CD4-positive, alpha-beta T cell (primary cell): ENCODE data around the gene PSME4. TPM values are rescaled to one million over a fixed set of nuclear protein-coding genes. Genes with fewer than 3 reads are reported as not detected.

Experiments used
- ATAC-seq: fragments of 200-7000 bp; cut with Tn5 transposase; one replicate; pipeline ENCODE4 v1.10.0; 2022; ENCODE audit warnings: mild to moderate bottlenecking; ENCODE audit not compliant: poor library complexity
- CTCF ChIA-PET: fragments of 350-600 bp; sonication (Branson Sonifier 250); formaldehyde crosslinking; loops from one replicate; lab custom pipeline; 2021; ENCODE audit warnings: antibody characterized with exemption, inconsistent platforms; lab: Charles Lee
- POLR2A ChIA-PET: fragments of 350-600 bp; sonication (Branson Sonifier 250); formaldehyde crosslinking; loops from one replicate; lab custom pipeline; 2021; ENCODE audit warnings: antibody characterized with exemption, inconsistent platforms; lab: Charles Lee
- DNase-seq, 14 experiments: peaks; one replicate each; pipeline ENCODE4 v3.0.0-alpha.2; 2013 to 2020; ENCODE audit warnings: mixed read lengths in 2 of 14
- H3K27ac ChIP-seq, 2 donors: one replicate each; pipeline versions ENCODE4 v1.5.1 to v1.7.0; 2013; ENCODE audit warnings: low read length in 2 of 2, low read depth in 1 of 2, mild to moderate bottlenecking in 1 of 2
- H3K27me3 ChIP-seq, 2 experiments: 1 replicate in 1 of 2; 2 replicates in 1 of 2; pipeline versions ENCODE4 v1.6.1 to v1.7.0; 2013; ENCODE audit warnings: low read length in 2 of 2, control low read depth in 1 of 2, mild to moderate bottlenecking in 1 of 2, moderate library complexity in 1 of 2; ENCODE audit not compliant: insufficient read depth in 2 of 2, control insufficient read depth in 1 of 2
- H3K36me3 ChIP-seq: one replicate; pipeline ENCODE4 v1.6.1; 2013; ENCODE audit warnings: low read length, control low read depth; ENCODE audit not compliant: insufficient read depth
- H3K4me1 ChIP-seq: one replicate; pipeline ENCODE4 v1.6.1; 2013; ENCODE audit warnings: low read length, control low read depth; ENCODE audit not compliant: insufficient read depth
- H3K4me3 ChIP-seq: one replicate; pipeline ENCODE4 v1.5.1; 2013; ENCODE audit warnings: mild to moderate bottlenecking, low read length, moderate library complexity
- H3K9me3 ChIP-seq, 2 experiments: 1 replicate in 1 of 2; 2 replicates in 1 of 2; pipeline versions ENCODE4 v1.6.1 to v1.7.0; 2013; ENCODE audit warnings: low read length in 2 of 2, mild to moderate bottlenecking in 2 of 2, control low read depth in 1 of 2, moderate library complexity in 1 of 2; ENCODE audit not compliant: control insufficient read depth in 1 of 2, insufficient read depth in 1 of 2
- H3K27ac Mint-ChIP-seq: one replicate; pipeline ENCODE4 v1.8.0; 2020; ENCODE audit warnings: mixed read lengths
- H3K27me3 Mint-ChIP-seq: one replicate; pipeline ENCODE4 v1.8.0; 2021; ENCODE audit warnings: mixed read lengths
- H3K36me3 Mint-ChIP-seq: one replicate; pipeline ENCODE4 v1.8.0; 2021; ENCODE audit warnings: low read depth, mixed read lengths
- H3K4me1 Mint-ChIP-seq: one replicate; pipeline ENCODE4 v1.8.0; 2021; ENCODE audit warnings: low read depth, mixed read lengths
- H3K4me3 Mint-ChIP-seq: one replicate; pipeline ENCODE4 v1.8.0; 2020; ENCODE audit warnings: mild to moderate bottlenecking, mixed read lengths
- H3K9me3 Mint-ChIP-seq: one replicate; pipeline ENCODE4 v1.8.0; 2020; ENCODE audit warnings: mixed read lengths
- intact Hi-C, 2 experiments: fragments of 100-400 bp; cut with DNase I in 1 of 2; cut with micrococcal nuclease in 1 of 2; formaldehyde crosslinking; loops; one replicate each; pipeline versions ENCODE4 v1.15.1 to v1.9.0; 2023 to 2025; cut with DNase I, micrococcal nuclease
- total RNA-seq, 174 experiments: library from RNA in 2 of 174; stranded (reverse) in 2 of 174; gene quantifications; one replicate each; pipeline ENCODE4 v1.2.3 and lab custom pipeline; 2021 to 2026
- TF ChIP-seq, protein P1 (sequence below): fragments of 200-600 bp; IDR thresholded peaks from one replicate; pipeline ENCODE4 v1.8.0; 2022; ENCODE audit warnings: antibody characterized with exemption, mild to moderate bottlenecking

The PSME4 gene
- total RNA-seq, 2 experiments from 2014 or later = 82.6 to 87.0 TPM

DNA sequence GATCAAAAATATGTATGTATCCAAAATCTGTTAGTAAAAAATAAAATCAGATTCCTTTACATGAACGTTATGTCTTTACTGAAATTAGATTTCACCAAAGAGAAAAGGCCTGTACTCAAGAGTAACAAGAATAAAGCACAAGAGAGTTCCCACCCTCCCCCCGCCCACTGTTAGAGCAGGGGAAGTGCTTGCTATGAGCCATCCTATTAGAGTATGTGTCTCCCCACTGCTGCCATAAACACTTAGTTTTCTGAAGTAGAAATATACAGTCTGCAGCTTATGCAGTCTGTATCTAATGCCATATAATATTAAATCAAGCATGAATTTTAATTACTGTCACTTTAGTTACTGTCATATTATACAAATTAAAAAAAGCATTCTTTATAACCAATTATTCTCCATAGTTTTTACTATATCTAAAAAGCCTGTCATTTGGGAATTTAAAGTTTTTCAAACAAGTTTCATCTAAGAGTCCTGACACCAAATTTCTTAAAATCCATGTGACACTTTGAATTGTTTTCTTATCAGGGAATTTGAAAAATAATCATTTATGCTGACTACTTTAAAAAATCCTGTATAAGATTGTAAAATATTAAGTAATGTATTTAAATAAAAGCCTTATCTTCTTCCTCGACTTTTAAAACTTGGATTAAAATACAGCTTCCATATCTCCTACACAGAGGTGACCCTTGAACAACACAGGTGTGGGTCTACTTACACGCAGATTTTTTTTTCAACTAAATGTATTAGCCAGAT, 59.2 kb downstream of the PSME4 start:
- TF ChIP-seq, protein P1, sequence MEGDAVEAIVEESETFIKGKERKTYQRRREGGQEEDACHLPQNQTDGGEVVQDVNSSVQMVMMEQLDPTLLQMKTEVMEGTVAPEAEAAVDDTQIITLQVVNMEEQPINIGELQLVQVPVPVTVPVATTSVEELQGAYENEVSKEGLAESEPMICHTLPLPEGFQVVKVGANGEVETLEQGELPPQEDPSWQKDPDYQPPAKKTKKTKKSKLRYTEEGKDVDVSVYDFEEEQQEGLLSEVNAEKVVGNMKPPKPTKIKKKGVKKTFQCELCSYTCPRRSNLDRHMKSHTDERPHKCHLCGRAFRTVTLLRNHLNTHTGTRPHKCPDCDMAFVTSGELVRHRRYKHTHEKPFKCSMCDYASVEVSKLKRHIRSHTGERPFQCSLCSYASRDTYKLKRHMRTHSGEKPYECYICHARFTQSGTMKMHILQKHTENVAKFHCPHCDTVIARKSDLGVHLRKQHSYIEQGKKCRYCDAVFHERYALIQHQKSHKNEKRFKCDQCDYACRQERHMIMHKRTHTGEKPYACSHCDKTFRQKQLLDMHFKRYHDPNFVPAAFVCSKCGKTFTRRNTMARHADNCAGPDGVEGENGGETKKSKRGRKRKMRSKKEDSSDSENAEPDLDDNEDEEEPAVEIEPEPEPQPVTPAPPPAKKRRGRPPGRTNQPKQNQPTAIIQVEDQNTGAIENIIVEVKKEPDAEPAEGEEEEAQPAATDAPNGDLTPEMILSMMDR = no peak
- POLR2A ChIA-PET = interaction anchor here (0.8 kb wide), 1 partner anchor 8 kb away, joined by 3 read pairs; no protein-coding TSS in a partner anchor
- Mint-ChIP-seq H3K27me3 (no peaks in the 10 kb centered on the region), H3K4me1 (peaks cover 9% of the 10 kb centered on the region), H3K4me3 (no peak overlapping the region), H3K9me3 (no peaks in the 10 kb centered on the region), H3K27ac (no peak overlapping the region), H3K36me3 (peaks cover 71% of the 10 kb centered on the region)
- ATAC-seq = no peak
- intact Hi-C loops = loop anchor here (5.0 to 10.0 kb wide), 2 partner anchors 793 to 1516 kb away; no protein-coding TSS in a partner anchor
- peaks cover 54% of the 10 kb centered on the region for H3K36me3 ChIP-seq
- CTCF ChIA-PET = interaction anchor here (0.6 to 1.2 kb wide), 3 partner anchors 11 to 191 kb away, joined by 3 to 4 read pairs (median 3); no protein-coding TSS in a partner anchor
- H3K27me3 ChIP-seq = no peaks in the 10 kb centered on the region
- H3K9me3 ChIP-seq = no peaks in the 10 kb centered on the region
- no peaks in the 10 kb centered on the region for H3K4me1 ChIP-seq
- no peak overlapping the region for H3K4me3 ChIP-seq
- no peak overlapping the region for H3K27ac ChIP-seq
- DNase-seq = no peak

DNA sequence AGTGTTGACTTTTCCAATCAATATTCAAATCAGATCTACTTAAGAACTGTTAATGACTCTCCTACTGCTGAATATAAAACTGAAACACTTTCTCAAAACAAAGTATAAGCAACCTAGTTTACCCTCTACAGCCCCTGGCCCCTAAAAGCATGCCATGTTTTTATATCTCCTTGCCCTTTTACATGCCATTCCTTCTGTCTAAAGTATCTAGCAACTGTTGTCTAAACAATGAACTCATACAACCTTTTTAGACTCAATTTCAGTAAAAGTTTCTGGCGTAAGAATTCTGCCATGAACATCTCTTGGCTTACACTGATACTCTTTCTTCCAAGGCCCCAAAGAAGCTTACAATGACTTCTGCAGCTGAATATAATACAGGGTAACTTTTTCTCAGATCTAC, 63.2 kb downstream of the PSME4 start:
- H3K4me1 Mint-ChIP-seq = no peaks in the 10 kb centered on the region
- no peaks in the 10 kb centered on the region for H3K27me3 ChIP-seq
- TF ChIP-seq, protein P1 = no peak
- H3K4me3 Mint-ChIP-seq = no peak overlapping the region
- intact Hi-C loops = loop anchor here in 1 of 2 experiments (10.0 kb wide), 1 partner anchor 807 kb away; no protein-coding TSS in a partner anchor
- no peaks in the 10 kb centered on the region for H3K9me3 ChIP-seq
- H3K4me1 ChIP-seq = no peaks in the 10 kb centered on the region
- H3K27ac ChIP-seq = no peak overlapping the region
- ChIA-PET CTCF (no interaction called here), POLR2A (no interaction called here)
- no peaks in the 10 kb centered on the region for H3K27me3 Mint-ChIP-seq
- no peak overlapping the region for H3K4me3 ChIP-seq
- no peak overlapping the region for H3K27ac Mint-ChIP-seq
- no peak for ATAC-seq
- peaks cover 69% of the 10 kb centered on the region for H3K36me3 Mint-ChIP-seq
- DNase-seq = no peak
- H3K36me3 ChIP-seq = peaks cover 72% of the 10 kb centered on the region
- H3K9me3 Mint-ChIP-seq = no peaks in the 10 kb centered on the region

DNA sequence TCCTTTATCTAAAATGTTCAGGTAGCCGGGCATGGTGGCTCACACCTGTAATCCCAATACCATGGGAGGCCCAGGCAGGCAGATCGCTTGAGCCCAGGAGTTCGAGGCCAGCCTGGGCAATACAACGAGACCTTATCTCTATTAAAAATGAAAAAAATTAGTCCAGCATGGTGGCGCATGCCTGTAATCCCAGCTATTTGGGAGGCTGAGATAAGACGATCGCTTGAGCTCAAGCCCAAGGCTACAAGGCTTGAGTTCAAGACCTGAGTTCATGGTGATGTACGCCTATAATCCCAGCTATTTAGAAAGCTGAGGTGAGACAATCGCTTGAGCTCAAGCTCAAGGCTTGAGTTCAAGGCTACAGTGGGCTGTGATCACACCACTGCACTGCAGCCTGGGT, 65.4 kb downstream of the PSME4 start:
- TF ChIP-seq, protein P1 = no peak

More for the DNA sequence above, 65.4 kb downstream of the PSME4 start:
- peaks cover 88% of the 10 kb centered on the region for H3K36me3 ChIP-seq
- Mint-ChIP-seq H3K4me3 (no peak overlapping the region), H3K36me3 (peaks cover 81% of the 10 kb centered on the region), H3K9me3 (no peaks in the 10 kb centered on the region), H3K27ac (no peak overlapping the region), H3K4me1 (no peaks in the 10 kb centered on the region), H3K27me3 (no peaks in the 10 kb centered on the region)
- no peaks in the 10 kb centered on the region for H3K27me3 ChIP-seq
- CTCF ChIA-PET = no interaction called here
- intact Hi-C loops = loop anchor here in 1 of 2 experiments (10.0 kb wide), 1 partner anchor 809 kb away; no protein-coding TSS in a partner anchor
- H3K9me3 ChIP-seq = no peaks in the 10 kb centered on the region
- no peak for ATAC-seq
- POLR2A ChIA-PET = interaction anchor here (0.9 kb wide), 1 partner anchor 8 kb away, joined by 4 read pairs; no protein-coding TSS in a partner anchor
- no peak overlapping the region for H3K27ac ChIP-seq
- DNase-seq = no peak
- no peaks in the 10 kb centered on the region for H3K4me1 ChIP-seq
- no peak overlapping the region for H3K4me3 ChIP-seq
